ENCODE results near the gene LRRC26.

GRCh38 chr9:137194388-137194787 is 24.5 kb upstream of the LRRC26 start:
- no peak for TF ChIP-seq EZH2 (IDR thresholded peaks at IDR 0.05)
- TF ChIP-seq POLR2AphosphoS5 (IDR thresholded peaks at IDR 0.05; ENCODE audit: borderline replicate concordance, low read depth, low read length): no peak

Data from SK-N-MC (cell line).